HepG2 (cell line): ENCODE data around the gene SLX1A. TPM values are rescaled to one million over a fixed set of nuclear protein-coding genes. Genes with fewer than 3 reads are reported as not detected.
A peak's percentile ranks its signal among the peaks of the same experiment; 100 is the strongest.

ENCODE experiments used
- BHLHE40 ChIP-seq: IDR thresholded peaks from 2 replicates; pipeline ENCODE4 v1.6.1; 2011; ENCODE audit warnings: low read length, improper control_type of control experiment
- BRF2 ChIP-seq: sonication (generic); formaldehyde crosslinking; IDR thresholded peaks from 2 replicates; pipeline ENCODE4 v1.8.1; 2022; ENCODE audit warnings: mild to moderate bottlenecking, missing genetic modification reagents
- HNF4A ChIP-seq: sonication (generic); formaldehyde crosslinking; IDR thresholded peaks from 2 replicates; pipeline ENCODE4 v1.4.0; 2020; ENCODE audit warnings: missing genetic modification reagents
- HNF4G ChIP-seq, 2 experiments: sonication (generic) in 1 of 2; formaldehyde crosslinking in 1 of 2; IDR thresholded peaks; 2 replicates each; pipeline versions ENCODE4 v1.4.0 to v1.6.1; 2011 to 2020; ENCODE audit warnings: borderline replicate concordance in 2 of 2, low read depth in 2 of 2, mild to moderate bottlenecking in 2 of 2, low read length in 1 of 2, missing genetic modification reagents in 1 of 2, moderate library complexity in 1 of 2
- MXI1 ChIP-seq: IDR thresholded peaks from 3 replicates; pipeline ENCODE4 v1.6.1; 2012; ENCODE audit warnings: low read depth, low read length, inconsistent platforms, borderline replicate concordance
- NR0B2 ChIP-seq: sonication (generic); formaldehyde crosslinking; IDR thresholded peaks from 2 replicates; pipeline ENCODE4 v1.4.0; 2020; ENCODE audit warnings: mild to moderate bottlenecking, missing genetic modification reagents
- SAFB2 ChIP-seq: sonication (generic); formaldehyde crosslinking; IDR thresholded peaks from 2 replicates; pipeline ENCODE4 v1.5.1; 2020; ENCODE audit warnings: missing genetic modification reagents, low read depth, mild to moderate bottlenecking, borderline replicate concordance
- SKIL ChIP-seq: sonication (generic); formaldehyde crosslinking; IDR thresholded peaks from 2 replicates; pipeline ENCODE4 v1.8.0; 2022; ENCODE audit warnings: missing genetic modification reagents, mild to moderate bottlenecking, moderate library complexity, borderline replicate concordance
- SMAD1 ChIP-seq: sonication (generic); formaldehyde crosslinking; IDR thresholded peaks from 2 replicates; pipeline ENCODE4 v1.4.0; 2020; ENCODE audit warnings: missing genetic modification reagents, low read depth, mild to moderate bottlenecking, borderline replicate concordance
- SUZ12 ChIP-seq: fragments of 150-350 bp; IDR thresholded peaks from 2 replicates; pipeline ENCODE4 v1.6.1; 2014; ENCODE audit warnings: low read depth, low read length
- ZBTB33 ChIP-seq: sonication (generic); formaldehyde crosslinking; IDR thresholded peaks from 2 replicates; pipeline ENCODE4 v1.4.0; 2020; ENCODE audit warnings: missing genetic modification reagents
- ZBTB46 ChIP-seq: sonication (generic); formaldehyde crosslinking; IDR thresholded peaks from 2 replicates; pipeline ENCODE4 v1.4.0; 2020; ENCODE audit warnings: mild to moderate bottlenecking, missing genetic modification reagents, borderline replicate concordance
- ZNF687 ChIP-seq: sonication (generic); formaldehyde crosslinking; IDR thresholded peaks from 2 replicates; pipeline ENCODE4 v1.5.1; 2020; ENCODE audit warnings: mild to moderate bottlenecking, missing genetic modification reagents, moderate library complexity
- ZNF788 ChIP-seq: sonication (generic); formaldehyde crosslinking; IDR thresholded peaks from 2 replicates; pipeline ENCODE4 v1.5.0; 2020; ENCODE audit warnings: mild to moderate bottlenecking, missing genetic modification reagents, borderline replicate concordance
- polyA plus RNA-seq, 8 experiments: library from polyadenylated mRNA; depleted of rRNA in 3 of 8; stranded (reverse) in 7 of 8; unstranded in 1 of 8; fragments of >200 nt; fragmentation: Illumina TruSeq in 4 of 8; extraction: Trizol in 4 of 8; gene quantifications; 2 replicates each; pipeline versions ENCODE4 v1.2.1 to v1.2.3, GENCODE V29; 2011 to 2016; ENCODE audit warnings: low read depth in 4 of 8, missing spikeins in 1 of 8, mixed read lengths in 1 of 8; ENCODE audit not compliant: insufficient read depth in 1 of 8
- total RNA-seq, 5 experiments: library from RNA; depleted of rRNA; stranded (reverse); fragments of >200 nt; fragmentation: Illumina TruSeq; extraction: Trizol; gene quantifications; 2 replicates each; pipeline ENCODE4 v1.2.3, GENCODE V29; 2016; ENCODE audit warnings: low read depth in 1 of 5

The SLX1A gene
- total and polyA plus RNA-seq, 2 of the 13 experiments (the other 11 are each of a cell fraction or from before 2014, with no cell fraction given), result 12.0 to 37.1 TPM

GRCh38 chr16:30186782-30187555 lies 6.7 kb upstream of the SLX1A start (continued):
- TF ChIP-seq HNF4G (IDR thresholded peaks at IDR 0.05; ENCODE audit: borderline replicate concordance, low read depth, low read length), result peak; percentile 32; the same call in 1 of the 2 replicates
- TF ChIP-seq HNF4G (CRISPR knock-in tag; IDR thresholded peaks at IDR 0.05; ENCODE audit: borderline replicate concordance, low read depth), result no peak
- 0 out of 2 replicates have a peak, but pooled peaks have one; percentile 58 for TF ChIP-seq ZBTB46 (CRISPR knock-in tag)
- TF ChIP-seq SAFB2 (CRISPR knock-in tag), result 0 out of 2 replicates have a peak, but pooled peaks have one; percentile 31
- TF ChIP-seq ZBTB33 (CRISPR knock-in tag), result peak; percentile 90
- peak; percentile 59 for TF ChIP-seq ZNF687 (CRISPR knock-in tag)
- 0 out of 2 replicates have a peak, but pooled peaks have one; percentile 31 for TF ChIP-seq SKIL (CRISPR knock-in tag)
- TF ChIP-seq BRF2 (CRISPR knock-in tag), result no peak
- TF ChIP-seq SMAD1 (CRISPR knock-in tag), result no peak
- TF ChIP-seq HNF4A (CRISPR knock-in tag), result peak; percentile 27
- TF ChIP-seq SUZ12, result no peak
- peak; percentile 37; the same call in 1 of the 2 replicates for TF ChIP-seq ZNF788 (CRISPR knock-in tag)
- 0 out of 3 replicates have a peak, but pooled peaks have one; percentile 39 for TF ChIP-seq MXI1
- peak; percentile 48; the same call in 1 of the 2 replicates for TF ChIP-seq NR0B2
- peak; percentile 24; the same call in 1 of the 2 replicates for TF ChIP-seq BHLHE40
